NCI-H2107 (cell line): ENCODE data around the gene SLC2A11.
"Not testable (repeated sequence)": the region's sequence is repeated elsewhere in the genome, so short reads cannot be mapped to it uniquely, and the experiment has no call there.

Experiments used
- DNase-seq: peaks from one replicate; lab custom pipeline; 2025; lab: John Stamatoyannopoulos, UW

Gene SLC2A11

DNA sequence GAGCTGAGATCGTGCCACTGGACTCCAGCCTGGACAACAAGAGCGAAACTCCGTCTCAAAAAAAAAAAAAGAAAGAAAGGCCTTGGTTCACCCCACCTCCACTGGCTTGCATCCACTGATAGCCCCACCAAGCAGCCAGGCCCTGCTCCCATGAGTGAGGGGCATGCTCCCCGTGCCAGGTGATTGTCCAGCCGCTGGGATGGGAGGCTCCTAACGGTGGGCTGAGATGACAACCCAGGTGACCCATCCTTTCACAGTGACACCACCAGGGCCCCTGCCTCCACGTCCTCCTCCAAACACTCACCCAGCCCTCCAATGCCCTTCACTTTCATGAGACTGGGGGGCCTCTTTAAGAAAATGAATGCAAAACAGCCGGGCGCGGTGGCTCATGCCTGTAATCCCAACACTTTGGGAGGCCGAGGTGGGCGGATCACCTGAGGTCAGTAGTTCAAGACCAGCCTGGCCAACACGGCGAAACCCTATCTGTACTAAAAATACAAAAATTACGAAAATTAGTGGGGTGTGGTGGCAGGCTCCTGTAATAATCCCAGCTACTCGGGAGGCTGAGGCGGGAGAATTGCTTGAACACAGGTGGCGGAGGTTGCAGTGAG, 10.3 kb upstream of the SLC2A11 start:
- DNase-seq = no peak

GRCh38 chr22:23847991-23848864, 9.4 kb upstream of the SLC2A11 start:
- DNase-seq = no peak

- DNase-seq = peak; percentile 25
Measured at GRCh38 chr22:23849009-23850006, 8.4 kb upstream of the SLC2A11 start.

GRCh38 chr22:23850136-23850611, 7.5 kb upstream of the SLC2A11 start:
- DNase-seq = no peak

- no peak for DNase-seq
Measured at GRCh38 chr22:23856721-23857605, 712 bp upstream of the SLC2A11 start.

DNA sequence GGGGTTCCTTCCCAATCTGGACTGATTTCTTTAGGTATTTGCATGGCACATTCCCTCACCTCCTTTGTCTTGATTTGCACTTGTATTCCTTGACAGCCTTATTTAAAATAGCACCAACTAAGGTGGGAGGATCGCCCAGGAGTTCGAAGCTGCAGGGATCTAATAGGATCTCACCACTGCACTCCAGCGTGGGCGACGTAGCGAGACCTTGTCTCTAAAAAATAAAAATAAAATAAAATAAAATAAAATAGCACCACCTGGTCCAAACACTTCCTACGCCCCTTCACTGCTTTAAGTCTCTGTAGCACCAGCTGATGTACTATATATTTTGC, 775 bp downstream of the SLC2A11 start:
- no peak for DNase-seq

DNA sequence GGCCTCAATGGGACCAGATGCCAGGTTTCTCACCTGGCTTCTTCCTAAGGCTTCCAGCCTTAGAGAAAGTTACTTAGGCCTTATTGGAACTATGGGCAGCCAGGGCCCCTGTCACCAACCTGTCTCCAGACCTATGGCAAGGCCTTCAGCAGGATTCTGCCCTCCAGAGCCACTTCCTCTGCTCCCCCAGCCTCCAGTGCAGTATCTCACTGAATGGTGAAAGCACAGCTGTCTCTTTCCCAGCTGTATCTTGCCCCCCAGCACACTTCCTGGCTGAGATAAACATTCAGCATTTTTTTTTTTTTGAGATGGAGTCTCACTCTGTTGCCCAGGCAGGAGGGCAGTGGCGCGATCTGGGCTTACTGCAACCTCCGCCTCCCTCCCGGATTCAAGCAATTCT, 1.5 kb downstream of the SLC2A11 start:
- DNase-seq = no peak

DNA sequence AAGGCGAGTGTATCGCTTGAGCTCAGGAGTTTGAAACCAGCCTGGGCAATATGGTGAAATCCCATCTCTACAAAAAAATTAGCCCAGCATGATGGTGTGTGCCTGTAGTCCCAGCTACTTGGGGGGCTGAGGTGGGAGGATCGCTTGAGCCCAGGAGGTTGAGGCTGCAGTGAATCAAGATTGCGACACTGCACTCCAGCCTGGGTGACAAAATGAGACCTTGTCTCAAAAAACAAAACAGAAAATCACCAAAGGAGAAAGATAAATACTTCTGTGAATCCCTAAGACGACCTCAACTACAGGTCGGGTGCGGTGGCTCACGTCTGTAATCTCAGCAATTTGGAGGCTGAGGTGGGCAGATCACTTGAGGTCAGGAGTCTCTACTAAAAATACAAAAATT, 2.5 kb downstream of the SLC2A11 start:
- not testable (repeated sequence) for DNase-seq

DNA sequence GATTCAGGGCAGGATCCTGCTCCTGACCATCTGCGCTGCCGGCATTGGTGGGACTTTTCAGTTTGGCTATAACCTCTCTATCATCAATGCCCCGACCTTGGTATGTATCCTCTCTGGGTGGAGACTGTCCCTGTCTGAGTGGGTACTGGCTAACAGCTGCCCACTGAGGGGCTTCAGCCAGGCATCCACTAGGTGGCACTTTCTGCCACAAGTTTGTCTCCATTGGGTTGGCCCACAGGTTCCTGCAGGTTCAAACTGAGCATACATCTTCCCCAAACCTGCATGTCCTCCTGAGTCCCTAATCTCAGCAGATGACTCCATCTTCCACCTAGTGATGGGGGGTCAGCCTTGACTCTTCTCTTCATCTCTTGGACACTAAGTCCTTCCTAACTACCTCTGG, 4.4 kb downstream of the SLC2A11 start:
- no peak for DNase-seq

- DNase-seq = not testable (repeated sequence)
Measured at GRCh38 chr22:23864499-23865154, 7.0 kb downstream of the SLC2A11 start.

GRCh38 chr22:23868580-23868979, 10.9 kb downstream of the SLC2A11 start:
- DNase-seq = no peak

DNA sequence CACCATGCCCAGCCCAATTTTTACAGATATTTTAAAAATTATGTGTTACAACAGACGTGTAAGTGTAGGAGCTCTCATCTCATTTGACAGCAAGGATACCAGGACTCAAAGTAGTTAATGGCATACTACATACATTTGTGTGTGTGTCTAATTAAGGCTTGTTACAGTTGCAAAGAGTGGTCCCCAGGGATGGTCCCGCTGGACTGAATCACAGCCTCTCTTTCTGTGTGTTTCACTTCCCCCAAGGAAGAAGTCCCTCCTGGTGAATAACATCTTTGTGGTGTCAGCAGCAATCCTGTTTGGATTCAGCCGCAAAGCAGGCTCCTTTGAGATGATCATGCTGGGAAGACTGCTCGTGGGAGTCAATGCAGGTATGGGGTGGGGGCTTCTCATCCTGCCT, 17.2 kb downstream of the SLC2A11 start:
- DNase-seq = no peak

DNA sequence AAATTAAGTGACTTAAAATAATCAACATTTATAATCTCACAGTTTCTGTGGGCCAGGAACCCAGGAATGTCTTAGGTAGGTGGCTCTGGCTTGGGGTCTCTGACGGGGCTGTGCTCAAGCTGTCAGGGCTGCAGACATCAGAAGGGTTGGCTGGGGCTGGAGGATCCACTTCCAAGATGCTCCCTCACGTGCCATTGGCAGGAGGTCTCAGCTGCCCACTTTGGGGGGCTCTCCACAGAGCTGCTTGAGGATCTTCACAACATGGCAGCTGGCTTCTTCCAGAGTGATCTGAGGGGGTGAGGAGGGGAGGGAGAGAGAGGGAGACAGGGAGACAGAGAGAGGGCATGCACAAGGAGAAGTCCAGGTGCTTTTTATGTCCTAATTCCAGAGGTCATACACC, 18.1 kb downstream of the SLC2A11 start:
- DNase-seq = no peak

GRCh38 chr22:23877566-23877965, 19.9 kb downstream of the SLC2A11 start:
- no peak for DNase-seq

GRCh38 chr22:23878219-23878618, 20.5 kb downstream of the SLC2A11 start:
- DNase-seq = no peak

GRCh38 chr22:23882370-23882769, 24.7 kb downstream of the SLC2A11 start:
- DNase-seq = no peak

GRCh38 chr22:23883658-23884057, 26.0 kb downstream of the SLC2A11 start:
- no peak for DNase-seq

DNA sequence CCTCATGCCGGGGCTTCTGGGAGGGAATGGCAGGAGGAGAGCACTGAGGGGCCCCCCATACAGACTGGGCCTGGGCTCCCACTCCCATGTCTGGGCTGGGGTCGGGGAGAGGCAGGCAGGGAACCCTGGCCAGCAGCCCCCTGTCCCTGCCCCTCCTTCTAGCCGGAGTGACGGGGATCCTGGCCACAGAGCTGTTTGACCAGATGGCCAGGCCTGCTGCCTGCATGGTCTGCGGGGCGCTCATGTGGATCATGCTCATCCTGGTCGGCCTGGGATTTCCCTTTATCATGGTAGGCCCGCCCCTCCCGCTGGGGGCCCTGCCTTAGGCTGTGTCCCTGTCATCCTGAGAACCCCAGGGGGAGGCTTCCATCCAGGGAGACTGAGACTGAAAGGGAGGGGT, 26.5 kb downstream of the SLC2A11 start:
- DNase-seq = no peak

DNA sequence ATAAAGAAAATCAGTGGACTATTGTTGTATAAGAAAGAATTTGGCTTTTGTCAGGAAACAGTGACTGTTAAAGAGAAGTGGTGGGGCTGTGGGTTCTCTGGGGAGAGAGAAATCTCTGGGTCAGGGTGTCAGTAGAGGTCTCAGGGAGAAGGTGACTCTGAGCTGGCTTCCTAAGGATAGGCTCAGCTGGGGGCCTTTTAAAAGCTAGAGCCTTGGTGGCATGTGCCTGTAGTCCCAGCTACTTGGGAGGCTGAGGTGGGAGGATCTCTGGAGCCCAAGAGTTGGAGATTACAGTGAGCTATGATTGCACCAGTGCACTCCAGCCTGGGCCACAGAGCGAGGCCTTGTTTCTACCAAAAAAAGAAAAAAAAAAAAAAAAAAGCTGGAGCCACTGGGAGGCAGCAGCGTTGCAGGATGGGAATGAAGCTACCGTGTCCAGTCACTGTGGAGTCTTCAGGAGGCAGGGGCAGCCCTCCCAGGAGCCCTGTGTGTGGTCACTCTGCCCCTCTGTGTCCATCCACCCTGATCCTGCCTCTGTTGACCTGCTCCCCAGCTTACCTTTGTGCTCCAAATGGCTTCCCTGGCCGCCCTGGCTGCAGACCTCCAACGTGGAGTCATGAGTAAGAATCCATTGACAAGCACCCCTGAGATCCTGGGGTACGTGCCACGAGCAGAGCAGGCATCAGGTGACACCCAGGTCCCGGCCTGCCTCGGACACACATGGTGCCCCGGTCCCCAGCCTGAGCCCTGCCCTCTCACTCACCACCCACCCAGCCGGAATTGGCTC, 31.1 kb downstream of the SLC2A11 start:
- DNase-seq = no peak

- DNase-seq = no peak
Measured at GRCh38 chr22:23889620-23890019, 31.9 kb downstream of the SLC2A11 start.
